ENCODE measurements around the gene PRKCD. TPM values are rescaled to one million over a fixed set of nuclear protein-coding genes. Genes with fewer than 3 reads are reported as not detected.

Gene PRKCD
- polyA plus RNA-seq, 4 donors = 9.2 to 25.8 (median 20.1) TPM

DNA sequence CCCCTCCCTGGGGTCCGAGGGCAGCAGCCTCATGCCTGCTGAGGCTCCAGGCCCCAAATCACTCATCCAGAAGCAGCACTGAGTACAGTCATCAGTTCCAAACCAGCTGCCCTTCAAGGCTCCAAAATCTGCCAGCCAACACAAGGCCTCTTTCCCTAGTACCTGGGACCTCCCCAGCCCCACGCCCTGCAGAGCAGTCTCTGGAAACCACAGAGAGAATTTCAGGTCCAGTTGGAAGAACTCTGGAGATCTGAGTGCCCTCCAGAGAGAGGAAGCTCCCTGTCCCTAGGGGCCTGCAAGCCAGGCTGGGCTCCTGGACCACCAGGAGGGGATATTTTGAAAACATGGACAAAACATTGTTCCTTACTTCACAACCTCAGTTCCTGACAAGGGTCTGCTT lies 68.6 kb downstream of the PRKCD start:
- no peak for DNase-seq (ENCODE audit: low read depth in 4 of 4, low spot score in 3 of 4)

DNA sequence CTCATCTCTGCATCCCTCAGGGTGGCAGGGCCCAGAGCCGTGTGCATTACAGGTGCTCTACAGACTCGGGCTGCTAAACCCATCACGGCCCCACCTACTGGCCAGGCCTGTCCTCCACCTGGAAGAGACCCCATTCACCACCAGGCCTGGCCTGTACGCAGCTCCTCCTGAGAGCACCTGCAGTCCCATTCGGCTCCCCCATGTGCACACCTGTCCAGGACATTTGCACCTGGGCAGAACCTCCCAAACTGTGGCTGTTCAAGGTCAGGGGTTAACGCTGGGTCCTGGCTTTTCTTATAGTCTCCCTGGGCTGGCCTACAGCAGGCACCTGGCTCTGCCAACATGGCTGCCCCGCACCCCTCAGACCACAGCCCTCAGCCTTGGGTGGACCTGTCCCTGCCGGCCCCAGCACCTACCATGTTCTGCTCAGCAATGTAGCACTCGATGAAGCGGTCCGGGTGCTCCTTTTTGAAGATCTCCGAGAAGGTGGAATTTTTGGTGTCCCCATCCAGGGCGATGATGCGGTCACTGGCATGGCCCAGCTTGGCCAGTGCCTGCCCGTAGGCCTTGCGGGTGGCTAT lies 69.1 kb downstream of the PRKCD start:
- no peak for DNase-seq (ENCODE audit: low read depth in 4 of 4, low spot score in 3 of 4)

DNA sequence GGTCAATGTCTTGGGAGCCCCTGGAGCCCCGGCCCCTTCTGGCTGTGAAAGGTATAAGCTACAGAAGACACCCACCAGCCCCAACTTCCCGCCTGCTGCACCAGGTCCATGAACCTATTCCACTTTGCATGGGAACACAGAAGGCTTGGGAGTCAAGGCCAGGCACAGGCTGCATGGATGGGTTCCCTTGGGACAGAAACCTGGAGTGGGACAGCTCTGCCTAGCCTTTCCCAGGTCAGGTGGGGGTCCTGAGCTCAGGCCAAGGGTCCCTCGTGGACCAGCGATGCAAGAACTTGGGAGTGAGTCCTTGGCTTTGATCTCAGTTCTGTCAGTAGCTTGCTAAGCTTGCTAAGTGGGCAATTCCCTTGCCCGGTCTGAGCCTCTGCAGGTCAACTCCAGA lies 69.8 kb downstream of the PRKCD start:
- no peak for DNase-seq (ENCODE audit: low read depth in 4 of 4, low spot score in 3 of 4)

DNA sequence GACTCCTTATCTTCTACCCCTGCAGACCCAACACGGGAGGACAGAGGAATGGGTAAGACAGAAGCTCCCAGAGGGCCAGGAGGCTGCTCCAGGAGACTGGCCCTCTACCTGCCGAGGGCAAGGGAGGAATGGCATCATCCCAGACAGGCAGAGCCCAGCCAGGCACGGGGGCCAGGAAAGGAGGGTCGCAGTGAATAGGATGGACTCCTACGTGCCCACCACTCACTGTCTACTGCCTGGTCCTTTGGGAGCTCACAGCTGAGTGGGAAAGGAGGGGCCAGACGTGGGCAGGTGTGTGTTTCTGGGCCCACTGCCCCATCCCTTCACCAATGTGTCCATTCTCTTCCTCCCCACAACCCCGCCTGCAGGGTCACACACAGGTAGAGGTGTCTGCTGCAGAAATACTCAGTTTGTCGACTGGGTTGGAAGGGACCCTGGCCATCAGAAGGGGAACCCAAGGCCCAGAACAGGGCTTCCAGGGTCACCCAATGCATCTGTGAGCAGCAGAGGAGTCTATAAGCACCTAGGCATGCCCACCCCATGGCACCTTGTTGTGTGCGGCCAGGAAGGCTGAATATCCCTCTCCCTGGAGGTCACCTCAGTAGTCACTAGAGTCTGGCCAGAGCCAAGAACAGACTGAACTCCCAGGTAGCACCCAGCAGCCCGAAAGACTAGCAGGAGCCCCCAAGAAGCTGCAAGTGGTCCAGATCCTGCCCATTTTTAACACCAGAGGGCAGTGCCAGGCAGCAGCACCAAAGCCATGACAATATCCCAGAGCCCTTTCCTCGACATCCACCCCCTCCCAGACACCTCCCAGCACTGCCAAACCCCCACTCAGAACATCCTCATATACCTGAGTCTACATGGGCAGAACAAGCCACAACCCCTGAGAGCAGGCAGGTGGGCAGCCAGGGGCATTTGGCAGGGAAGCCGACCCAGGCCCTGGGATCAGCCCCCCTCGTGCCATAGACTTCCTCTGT lies 70.8 kb downstream of the PRKCD start:
- no peak for DNase-seq (ENCODE audit: low read depth in 4 of 4, low spot score in 3 of 4)

DNA sequence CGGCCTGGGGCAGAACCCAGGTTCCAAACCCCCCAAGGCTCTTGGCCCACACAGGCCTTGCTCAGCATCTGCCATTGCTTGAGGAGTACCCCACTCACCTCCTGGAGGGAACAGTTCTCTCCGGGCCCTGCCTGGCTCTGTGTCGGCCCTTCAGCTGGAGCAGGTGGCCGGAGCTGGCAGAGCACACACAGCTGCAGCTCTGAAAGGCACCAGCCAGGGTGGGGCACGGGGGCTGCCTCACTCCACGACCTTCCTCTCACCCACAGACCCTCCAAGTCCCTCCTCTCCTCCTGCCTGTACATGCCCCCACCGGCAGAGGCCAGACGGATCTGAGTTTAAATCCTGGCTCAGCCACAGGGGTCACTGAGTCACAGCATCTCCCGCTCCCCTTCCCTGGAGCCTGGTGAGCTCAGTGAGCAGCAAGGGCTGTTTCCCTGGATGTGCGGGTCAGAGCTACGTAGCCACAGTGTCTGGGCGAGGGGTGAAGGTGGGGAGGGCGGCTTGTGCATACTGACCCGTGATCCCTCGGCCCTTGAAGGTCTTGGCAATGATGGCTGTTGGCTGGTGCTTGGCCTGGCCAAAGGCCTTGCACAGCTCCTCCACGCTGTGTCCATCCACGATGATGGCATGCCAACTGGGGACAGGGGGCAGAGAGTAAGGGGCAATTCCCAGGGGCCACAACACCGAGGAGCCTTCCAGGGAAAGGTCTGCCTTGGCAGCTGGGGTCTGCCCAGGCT lies 71.8 kb downstream of the PRKCD start:
- no peak for DNase-seq (ENCODE audit: low read depth in 4 of 4, low spot score in 3 of 4)

DNA sequence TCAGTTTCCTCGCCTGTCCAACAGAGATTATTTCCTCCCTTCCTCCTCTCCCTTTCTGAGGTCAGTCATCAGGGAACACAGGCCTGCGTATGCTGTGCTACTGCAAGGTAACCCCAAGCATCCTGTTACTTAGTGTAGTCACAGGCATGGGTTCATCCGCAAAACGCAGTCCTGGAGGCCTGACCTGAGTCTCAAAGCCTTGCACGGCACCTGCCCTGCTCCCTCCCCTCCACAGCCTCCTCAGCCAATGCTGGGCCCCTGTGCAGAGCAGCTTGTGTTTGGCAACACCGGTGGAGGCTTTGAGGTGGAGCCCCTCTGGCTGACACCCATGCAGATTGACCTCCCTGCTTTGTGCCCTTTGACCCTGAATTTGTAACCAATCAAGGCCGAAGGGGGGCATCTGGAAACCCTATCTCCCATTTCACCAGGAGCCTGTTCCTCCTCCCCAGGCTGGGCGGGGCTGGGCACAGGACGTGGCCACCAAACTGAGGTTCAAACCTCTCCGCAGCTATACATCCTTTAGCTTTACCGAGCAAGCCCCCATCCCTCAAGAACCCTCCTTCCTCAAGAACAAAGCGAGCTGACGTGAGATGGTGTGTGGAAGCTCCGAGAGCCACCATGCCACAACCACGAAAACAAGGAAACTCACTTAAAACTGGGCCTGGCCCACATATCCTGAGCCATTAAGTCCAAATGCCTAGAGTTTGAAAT lies 73.3 kb downstream of the PRKCD start:
- no peak for DNase-seq (ENCODE audit: low read depth in 4 of 4, low spot score in 3 of 4)

DNA sequence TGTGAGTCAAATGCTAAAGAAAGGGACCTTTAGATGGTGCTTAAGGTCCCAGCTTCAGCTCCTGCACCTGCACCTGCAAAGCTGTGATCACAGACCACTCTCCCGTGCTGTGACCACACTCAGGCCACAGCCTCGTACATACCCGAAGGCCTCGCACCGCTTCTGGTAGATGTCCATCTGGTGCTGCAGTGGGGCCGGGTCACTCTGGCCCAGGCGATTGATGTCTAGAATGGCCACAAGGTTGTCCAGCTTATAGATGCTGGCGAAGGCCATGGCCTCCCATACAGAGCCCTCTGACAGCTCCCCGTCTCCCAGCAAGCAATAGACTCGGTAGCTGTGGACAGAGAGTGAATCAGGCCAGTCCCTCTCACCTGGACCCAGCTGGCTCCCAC lies 73.8 kb downstream of the PRKCD start:
- no peak for DNase-seq (ENCODE audit: low read depth in 4 of 4, low spot score in 3 of 4)

DNA sequence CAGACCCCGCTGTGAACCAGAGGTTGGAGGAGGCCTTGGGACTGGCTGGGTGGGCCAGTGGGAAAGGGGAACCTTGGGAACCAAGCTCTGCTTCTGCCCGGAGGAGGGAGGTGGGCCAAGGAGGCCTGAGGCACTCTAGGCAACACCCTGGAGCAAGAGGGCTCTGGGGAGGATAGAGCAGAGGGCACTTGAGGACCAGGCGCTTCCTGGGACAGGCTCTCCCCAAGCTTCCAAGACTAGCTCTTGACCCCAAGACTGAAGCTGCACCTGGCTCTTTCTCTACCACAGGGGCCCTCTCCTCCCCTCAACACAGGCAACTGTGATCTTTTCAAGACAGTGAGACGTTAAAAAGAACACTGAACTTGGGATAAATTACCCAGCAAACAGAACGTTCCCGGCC lies 74.5 kb downstream of the PRKCD start:
- DNase-seq (ENCODE audit: low read depth in 4 of 4, low spot score in 3 of 4) = no peak

DNA sequence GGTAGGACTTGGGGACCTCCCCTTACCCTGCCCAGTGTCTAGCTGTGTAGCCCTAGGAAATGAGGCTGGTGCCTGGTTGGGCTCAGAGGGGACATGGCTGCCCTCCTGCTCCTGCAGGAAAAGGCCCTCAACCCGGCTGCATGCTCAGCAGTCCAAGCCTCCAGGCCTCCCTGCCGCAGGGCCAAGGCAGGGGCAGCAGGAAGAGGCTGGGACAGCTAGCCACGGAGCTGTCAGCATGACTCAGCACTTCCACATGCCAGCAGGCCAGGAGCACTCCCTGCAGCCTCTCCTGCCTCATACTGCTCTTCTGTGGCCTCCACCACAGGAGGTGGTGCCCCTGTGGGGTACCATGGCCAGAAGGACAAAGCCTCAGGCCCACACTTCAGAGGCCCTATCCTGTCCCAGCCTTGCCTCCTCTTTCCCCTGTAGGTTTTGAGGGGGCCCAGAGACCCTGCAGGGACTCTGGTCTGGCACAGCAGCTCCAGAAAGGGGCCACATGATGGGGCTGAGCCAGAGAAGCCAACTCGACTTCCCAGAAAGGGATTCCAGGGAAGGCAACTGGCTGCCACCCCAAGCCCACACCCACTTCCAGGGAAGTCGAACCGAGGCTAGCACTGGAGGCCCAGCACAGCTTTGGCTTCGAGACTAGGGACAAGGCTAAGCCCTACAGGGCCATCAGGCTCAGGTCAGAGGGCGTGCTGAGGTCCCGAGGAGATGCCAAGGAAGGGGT lies 75.3 kb downstream of the PRKCD start:
- no peak for DNase-seq (ENCODE audit: low read depth in 4 of 4, low spot score in 3 of 4)

DNA sequence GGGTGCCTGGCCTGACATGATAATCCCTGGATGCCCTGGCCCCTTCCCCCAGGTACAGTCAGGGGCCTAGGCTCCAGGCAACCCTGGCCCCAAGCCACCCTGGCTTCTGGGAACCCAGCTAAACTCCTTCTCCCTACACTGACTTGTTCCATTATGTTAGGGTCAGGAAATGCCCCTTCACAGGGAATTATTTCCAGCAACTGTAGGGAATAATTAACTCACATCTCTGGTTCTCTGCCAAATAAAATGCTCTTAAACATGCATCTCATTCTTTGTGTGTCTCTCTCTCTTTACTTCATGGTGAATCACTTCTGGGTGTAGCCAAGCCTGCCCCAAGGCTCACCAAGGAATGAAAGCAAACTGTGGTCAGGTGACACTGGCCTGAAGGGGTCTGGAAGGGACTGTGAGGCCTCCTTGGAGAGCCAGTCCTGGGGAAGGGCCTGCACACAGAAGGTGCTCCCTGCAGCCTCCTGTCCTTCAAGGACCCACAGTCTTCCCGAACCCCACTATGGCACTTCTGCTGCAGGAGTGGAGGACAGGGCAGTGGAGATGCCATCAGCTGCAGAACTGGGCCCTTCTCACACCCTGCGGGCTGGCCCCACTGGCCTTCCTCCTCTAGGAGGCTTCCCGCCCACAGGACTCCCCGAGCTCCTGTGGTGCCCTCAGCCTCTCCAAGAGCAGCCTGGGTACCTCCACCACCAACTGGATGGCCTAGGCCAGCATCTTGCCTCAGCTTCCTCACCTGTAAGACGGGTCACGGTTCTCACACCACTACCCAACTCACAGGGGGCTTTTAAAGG lies 77.2 kb downstream of the PRKCD start:
- DNase-seq (ENCODE audit: low read depth in 4 of 4, low spot score in 3 of 4) = peak in 3 of 4 donors; percentile 41 to 71 (median 45)

DNA sequence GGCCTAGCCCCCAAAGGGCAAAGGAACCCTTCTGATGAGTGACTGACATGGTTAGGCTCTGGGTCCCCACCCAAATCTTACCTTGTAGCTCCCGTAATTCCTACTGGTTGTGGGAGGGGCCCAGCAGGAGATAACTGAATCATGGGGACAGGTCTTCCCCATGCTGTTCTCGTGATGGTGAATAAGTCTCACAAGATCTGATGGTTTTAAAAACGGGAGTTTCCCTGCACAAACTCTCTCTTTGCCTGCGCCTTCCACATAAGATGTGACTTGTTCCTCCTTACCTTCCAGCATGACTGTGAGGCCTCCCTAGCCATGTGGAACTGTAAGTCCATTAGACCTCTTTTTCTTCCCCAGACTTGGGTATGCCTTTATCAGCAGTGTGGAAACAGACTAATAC lies 77.9 kb downstream of the PRKCD start:
- DNase-seq (ENCODE audit: low read depth in 4 of 4, low spot score in 3 of 4) = no peak

DNA sequence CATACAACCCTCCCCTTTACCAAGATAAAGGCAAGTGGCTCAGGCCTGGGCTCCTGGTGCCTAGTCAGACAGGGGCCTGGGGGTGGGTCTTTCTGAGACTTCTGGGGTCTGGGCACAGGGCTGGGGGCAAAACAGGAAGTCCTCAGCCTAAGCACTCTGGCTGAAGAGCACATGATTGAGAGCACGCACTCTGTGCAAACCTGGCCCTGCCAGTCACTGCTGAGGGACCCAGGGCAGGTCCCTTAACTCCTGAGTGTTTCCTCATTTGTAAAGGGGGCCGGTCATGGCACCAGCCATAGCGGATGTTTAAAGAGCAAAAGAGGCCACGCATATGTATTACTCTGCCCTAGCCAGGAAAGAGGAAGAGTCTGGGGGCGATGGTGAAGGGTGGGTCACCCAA lies 78.8 kb downstream of the PRKCD start:
- DNase-seq (ENCODE audit: low read depth in 4 of 4, low spot score in 3 of 4) = no peak

DNA sequence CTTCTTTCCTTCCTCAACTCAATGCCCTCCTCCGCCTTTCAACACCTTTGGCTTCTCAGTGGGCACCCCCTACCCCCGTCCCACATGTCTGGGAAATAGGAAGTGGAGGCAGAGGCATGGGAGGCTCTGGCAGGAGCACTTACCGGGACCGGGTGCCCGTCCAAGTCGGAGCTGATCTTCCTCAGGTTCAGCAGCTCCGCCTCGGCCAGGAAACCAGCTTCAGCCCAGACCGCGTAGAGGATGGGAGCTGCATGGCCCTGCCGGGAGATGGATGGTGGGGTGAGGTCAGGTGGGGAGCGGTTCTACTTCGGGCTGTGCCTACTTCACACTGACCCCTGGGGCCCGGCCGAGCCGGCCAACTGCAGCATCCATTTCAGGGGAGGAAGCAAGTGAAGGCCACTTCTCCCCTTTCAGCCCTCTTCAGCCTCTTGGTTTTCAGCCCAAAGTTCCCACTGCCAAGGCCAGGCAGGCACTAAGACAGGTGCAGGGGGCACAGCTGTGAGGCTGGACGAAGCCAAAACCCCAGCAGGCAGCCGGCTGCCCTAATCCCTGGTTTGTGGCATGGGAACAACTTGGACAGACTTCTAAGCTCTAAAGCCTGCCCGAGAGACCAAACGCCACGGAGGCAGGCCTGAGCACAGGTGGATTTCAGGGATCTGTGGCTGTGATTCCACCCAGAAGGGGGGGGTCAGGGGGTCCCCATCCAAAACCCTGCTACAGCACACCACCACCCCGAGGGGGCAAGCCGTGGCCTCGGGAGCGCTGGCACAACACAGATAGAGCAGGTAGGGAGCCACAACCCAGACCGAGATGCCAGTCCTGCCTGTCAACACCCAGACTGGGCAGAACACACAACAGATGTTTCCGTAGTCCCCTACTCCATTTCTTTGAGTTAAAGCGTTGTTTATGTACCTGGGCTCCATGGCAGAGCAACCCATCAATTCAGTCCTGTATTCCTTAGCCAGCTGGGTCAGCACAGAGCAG lies 80.3 kb downstream of the PRKCD start:
- no peak for DNase-seq (ENCODE audit: low read depth in 4 of 4, low spot score in 3 of 4)

DNA sequence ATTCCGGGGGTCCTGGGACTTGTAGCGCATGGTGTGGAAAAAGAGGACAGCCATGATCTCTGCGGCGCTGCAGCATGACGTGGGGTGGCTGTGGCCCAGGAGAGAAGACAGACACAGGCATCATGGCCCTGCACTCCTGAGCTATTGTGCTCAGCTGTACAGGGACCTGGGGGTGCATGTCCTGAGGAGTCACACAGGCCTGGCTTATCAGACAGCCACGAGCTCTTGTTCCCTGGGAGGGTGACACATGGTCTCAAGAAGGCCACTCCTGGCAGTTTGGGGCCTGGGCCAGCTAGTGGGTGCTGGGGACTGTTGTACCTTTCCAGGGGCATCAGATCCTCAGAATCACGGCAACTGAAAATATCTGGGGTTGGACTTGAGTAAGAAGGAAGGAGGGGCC lies 81.1 kb downstream of the PRKCD start:
- no peak for DNase-seq (ENCODE audit: low read depth in 4 of 4, low spot score in 3 of 4)
